Activated T-cell treated with anti-CD3 and anti-CD28 coated beads, Interleukin-2, amount 50 U/mL, for 48 hours (primary cell): ENCODE results near the gene NAT16.
"Not testable (repeated sequence)": the region's sequence is repeated elsewhere in the genome, so short reads cannot be mapped to it uniquely, and the experiment has no call there.

Experiments used
- DNase-seq, 2 experiments: peaks; one replicate each; pipeline ENCODE4 v3.0.0-alpha.2; 2020

NAT16 gene

DNA sequence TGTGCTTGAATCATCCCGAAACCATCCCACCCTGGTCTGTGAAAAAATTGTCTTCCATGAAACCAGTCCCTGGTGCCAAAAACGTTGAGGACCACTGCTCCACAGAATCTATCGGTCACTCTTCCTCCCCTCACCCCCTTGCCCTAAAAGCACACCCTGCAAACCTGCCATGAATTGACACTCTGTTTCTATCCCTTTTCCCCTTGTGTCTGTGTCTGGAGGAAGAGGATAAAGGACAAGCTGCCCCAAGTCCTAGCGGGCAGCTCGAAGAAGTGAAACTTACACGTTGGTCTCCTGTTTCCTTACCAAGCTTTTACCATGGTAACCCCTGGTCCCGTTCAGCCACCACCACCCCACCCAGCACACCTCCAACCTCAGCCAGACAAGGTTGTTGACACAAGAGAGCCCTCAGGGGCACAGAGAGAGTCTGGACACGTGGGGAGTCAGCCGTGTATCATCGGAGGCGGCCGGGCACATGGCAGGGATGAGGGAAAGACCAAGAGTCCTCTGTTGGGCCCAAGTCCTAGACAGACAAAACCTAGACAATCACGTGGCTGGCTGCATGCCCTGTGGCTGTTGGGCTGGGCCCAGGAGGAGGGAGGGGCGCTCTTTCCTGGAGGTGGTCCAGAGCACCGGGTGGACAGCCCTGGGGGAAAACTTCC is 54.0 kb downstream of the NAT16 start:
- no peak for DNase-seq

DNA sequence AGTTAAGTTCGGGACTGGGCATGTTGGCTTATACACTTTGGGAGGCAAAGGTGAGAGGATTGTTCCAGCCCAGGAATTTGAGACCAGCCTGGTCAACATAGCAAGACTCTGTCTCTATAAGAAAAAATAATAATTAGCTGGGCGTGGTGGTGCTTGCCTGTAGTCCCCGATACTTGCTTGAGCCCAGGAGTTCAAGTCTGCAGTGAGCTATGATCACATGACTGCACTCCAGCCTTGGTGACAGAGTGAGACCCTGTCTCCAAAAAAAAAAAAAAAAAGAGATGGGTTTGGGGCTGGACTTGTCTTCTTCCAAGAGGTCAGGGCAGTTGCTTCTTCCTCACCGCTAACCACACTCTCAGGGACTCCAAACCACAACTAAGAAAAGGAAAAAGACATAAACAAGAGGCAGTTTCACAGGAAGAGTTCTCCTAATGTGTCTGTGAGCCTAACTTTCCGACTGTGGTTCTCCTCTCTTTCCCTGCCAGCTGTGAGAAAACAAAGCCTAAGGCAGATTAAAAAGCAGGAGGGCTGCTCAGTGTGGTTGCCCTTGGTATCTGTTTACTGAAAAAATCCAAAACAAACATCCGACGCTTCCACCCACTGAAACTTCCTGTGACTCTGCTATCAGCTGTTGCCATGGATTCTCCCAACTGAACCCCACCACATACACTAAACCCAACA is 55.6 kb downstream of the NAT16 start:
- no peak for DNase-seq

DNA sequence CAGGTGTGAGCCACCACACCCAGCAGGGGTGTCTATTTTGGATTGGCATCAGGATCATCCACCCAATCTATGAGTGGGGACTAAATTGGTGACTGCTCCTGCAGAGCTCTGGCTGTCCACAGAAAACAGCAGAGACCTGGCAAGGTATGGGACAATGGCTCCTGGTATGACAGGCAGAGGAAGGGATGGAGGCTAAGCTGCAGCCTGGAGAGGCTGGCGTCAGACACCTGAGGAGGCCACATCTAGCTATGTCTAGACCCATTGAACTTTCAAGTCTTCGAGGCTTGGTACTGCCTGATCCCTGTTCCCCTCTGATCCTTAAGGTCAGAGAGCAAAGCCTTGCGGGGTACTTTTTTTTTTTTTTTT is 56.4 kb downstream of the NAT16 start:
- DNase-seq, result no peak

DNA sequence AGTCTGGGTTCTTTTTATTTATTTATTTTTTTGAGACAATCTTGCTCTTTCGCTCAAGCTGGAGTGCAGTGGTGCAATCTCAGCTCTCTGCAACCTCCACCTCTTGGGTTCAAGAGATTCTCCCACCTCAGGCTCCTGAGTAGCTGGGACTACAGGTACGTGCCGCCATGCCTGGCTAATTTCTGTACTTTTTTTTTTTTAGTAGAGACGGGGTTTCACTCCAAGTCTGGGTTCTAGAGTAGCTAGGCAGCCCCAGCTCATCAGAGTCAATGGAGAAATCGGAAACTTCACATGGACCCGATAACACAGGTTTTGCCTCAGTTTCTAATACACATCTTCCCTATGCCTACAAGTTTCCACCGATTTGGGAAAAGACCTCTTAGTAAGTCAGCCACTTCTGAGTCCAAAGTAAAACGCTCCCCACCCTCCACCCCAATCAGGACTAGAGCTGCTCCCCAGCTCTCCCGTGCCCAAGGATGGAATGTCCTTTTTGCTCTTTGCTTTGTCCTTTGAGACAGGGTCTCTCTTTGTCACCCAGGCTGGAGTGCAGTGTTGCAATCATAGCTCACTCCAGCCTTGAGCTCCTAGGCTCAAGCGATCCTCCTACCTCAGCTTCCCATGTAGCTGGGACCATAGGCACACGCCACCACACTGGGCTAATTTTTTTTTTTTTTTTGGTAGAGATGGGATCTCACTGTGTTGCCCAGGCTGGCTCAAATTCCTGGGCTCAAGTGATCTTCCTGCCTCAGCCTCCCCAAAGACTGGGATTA is 57.0 kb downstream of the NAT16 start:
- no peak for DNase-seq

DNA sequence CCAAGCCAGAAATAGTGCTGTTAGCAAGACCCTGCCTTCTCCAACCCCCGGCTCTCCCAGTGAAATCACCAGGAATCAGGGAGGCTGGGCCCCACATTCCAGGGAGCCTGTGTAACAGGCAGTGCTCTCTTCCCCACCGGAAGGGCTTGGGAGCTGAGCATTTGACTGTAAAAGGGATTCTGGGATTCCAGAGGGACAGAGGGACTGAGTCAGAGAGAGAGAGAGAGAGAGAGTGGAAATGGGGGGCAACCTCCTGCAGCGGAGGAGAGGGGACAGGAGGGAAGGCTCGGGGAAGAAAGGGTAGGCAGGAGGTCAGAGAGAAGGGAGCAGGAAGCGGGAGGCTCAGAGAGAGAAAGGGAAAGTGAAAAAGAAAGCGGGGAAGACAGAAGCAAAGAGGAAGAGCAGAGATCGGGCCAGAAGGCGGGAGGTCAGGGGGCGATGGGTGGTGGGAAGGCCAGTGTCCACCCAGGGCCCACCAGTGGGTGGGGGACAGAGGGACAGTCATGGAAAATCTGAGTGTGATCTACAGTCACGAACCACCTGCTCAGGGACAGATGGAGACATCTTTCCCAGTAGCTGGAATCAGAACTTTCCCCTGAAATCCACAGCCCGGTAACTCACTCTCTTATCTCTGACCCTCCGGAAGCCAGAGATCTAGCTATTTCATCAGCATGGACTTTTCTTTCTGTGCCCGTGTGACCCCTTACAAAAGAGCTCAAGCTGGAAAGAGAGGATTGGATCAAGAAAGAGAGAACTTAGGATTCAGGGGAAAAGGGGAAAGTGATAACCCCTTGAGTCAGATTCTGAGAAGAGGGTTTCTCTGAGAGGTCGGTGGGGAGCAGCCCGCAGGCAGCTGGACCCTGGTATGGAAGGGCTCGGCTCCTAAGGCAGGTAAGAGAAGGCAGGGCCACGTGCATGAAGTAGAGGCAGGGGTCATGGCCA is 57.8 kb downstream of the NAT16 start:
- no peak for DNase-seq

DNA sequence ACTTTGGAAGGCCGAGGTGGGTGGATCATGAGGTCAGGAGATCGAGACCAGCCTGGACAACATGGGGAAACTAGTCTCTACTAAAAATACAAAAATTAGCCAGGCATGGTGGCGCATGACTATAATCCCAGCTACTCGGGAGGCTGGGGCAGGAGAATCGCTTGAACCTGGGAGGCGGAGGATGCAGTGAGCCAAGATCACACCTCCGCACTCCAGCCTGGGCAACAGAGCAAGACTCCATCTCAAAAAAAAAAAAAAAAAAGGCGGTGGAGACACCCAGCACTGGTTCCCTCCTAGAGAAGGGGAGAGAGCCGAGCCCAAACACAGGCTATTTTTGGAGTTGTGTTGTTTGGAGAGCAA is 58.5 kb downstream of the NAT16 start:
- DNase-seq, result not testable (repeated sequence)
